ENCODE measurements around the gene SMYD4. TPM values are rescaled to one million over a fixed set of nuclear protein-coding genes. Genes with fewer than 3 reads are reported as not detected.

SMYD4 gene
- total and polyA plus RNA-seq, 2 donors (not counting 1 experiment from before 2014, with no cell fraction given), result 5.1 to 11.6 TPM

DNA sequence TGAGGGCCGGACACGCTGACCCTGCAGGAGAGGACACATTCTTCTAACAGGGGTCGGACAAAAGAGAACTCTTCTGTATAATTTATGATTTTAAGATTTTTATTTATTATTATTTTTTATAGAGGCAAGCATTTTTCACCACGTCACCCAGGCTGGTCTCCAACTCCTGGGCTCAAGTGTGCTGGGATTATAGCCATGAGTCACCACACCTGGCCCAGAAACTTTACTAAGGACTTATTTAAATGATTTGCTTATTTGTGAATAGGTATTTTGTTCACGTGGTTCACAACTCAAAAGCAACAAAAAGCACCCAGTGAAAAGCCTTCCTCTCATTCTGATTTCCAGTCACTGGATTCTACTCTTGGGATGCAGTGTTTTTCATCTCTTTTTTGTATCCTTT, 70.2 kb downstream of the SMYD4 start:
- no peak overlapping the region for H3K27ac ChIP-seq (ENCODE audit: insufficient read depth, low read length)
- H3K4me3 ChIP-seq (replicated peaks in 1 of 4; ENCODE audit: control extremely low read depth in 1 of 4, insufficient read depth in 1 of 4, low read depth in 3 of 4, low read length in 4 of 4), result no peak overlapping the region
- DNase-seq (ENCODE audit: low read depth in 2 of 2), result no peak
- no peaks in the 10 kb centered on the region for H4K20me1 ChIP-seq (ENCODE audit: control insufficient read depth, extremely low read depth, insufficient read depth, low read length)
- no peak overlapping the region for H3K9ac ChIP-seq (ENCODE audit: insufficient read depth, low read length)
- H3K79me2 ChIP-seq (ENCODE audit: control insufficient read depth, insufficient read depth, low read length), result no peaks in the 10 kb centered on the region
- no peaks in the 10 kb centered on the region for H3K27me3 ChIP-seq (ENCODE audit: control insufficient read depth, insufficient read depth, low read length)
- H3K4me1 ChIP-seq (ENCODE audit: control insufficient read depth, extremely low read depth, insufficient read depth, low read length), result peaks cover 17% of the 10 kb centered on the region
- H3K36me3 ChIP-seq (ENCODE audit: control insufficient read depth, insufficient read depth, low read length), result no peaks in the 10 kb centered on the region
- no peaks in the 10 kb centered on the region for H3K9me3 ChIP-seq (ENCODE audit: control insufficient read depth, insufficient read depth, low read depth, low read length)
- H2AFZ ChIP-seq (ENCODE audit: low read length), result no peak overlapping the region
- TF ChIP-seq, protein P1, sequence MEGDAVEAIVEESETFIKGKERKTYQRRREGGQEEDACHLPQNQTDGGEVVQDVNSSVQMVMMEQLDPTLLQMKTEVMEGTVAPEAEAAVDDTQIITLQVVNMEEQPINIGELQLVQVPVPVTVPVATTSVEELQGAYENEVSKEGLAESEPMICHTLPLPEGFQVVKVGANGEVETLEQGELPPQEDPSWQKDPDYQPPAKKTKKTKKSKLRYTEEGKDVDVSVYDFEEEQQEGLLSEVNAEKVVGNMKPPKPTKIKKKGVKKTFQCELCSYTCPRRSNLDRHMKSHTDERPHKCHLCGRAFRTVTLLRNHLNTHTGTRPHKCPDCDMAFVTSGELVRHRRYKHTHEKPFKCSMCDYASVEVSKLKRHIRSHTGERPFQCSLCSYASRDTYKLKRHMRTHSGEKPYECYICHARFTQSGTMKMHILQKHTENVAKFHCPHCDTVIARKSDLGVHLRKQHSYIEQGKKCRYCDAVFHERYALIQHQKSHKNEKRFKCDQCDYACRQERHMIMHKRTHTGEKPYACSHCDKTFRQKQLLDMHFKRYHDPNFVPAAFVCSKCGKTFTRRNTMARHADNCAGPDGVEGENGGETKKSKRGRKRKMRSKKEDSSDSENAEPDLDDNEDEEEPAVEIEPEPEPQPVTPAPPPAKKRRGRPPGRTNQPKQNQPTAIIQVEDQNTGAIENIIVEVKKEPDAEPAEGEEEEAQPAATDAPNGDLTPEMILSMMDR (conservative IDR thresholded peaks at IDR 0.05 in 1 of 2, IDR thresholded peaks at IDR 0.05 in 1 of 2; ENCODE audit: low read depth in 1 of 2, low read length in 2 of 2), result no peak
- TF ChIP-seq EZH2 (IDR thresholded peaks at IDR 0.05; ENCODE audit: low read length, missing control alignments), result no peak
- no peak overlapping the region for H3K4me2 ChIP-seq (ENCODE audit: extremely low read depth, insufficient read depth, low read length)

DNA sequence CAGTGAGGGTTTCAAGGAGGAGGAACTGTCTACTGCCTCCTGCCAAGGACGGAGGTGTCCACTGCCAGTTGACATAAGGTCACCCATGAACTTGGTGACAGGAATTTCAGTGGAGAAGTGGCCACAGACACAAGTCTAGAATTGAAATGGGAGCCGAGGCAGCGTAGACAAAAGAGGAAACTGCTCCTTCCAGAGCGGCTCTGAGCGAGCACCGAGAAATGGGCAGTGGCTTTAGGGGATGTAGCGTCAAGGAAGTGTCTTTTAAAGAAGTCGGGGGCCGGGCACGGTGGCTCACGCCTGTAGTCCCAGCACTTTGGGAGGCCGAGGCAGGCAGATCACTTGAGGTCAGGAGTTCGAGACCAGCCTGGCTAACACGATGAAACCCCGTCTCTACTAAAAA, 70.9 kb downstream of the SMYD4 start:
- no peaks in the 10 kb centered on the region for H3K9me3 ChIP-seq (ENCODE audit: control insufficient read depth, insufficient read depth, low read depth, low read length)
- TF ChIP-seq, protein P1 (conservative IDR thresholded peaks at IDR 0.05 in 1 of 2, IDR thresholded peaks at IDR 0.05 in 1 of 2; ENCODE audit: low read depth in 1 of 2, low read length in 2 of 2), result no peak
- H3K9ac ChIP-seq (ENCODE audit: insufficient read depth, low read length), result no peak overlapping the region
- H3K36me3 ChIP-seq (ENCODE audit: control insufficient read depth, insufficient read depth, low read length), result no peaks in the 10 kb centered on the region
- no peaks in the 10 kb centered on the region for H4K20me1 ChIP-seq (ENCODE audit: control insufficient read depth, extremely low read depth, insufficient read depth, low read length)
- no peak overlapping the region for H3K4me2 ChIP-seq (ENCODE audit: extremely low read depth, insufficient read depth, low read length)
- H2AFZ ChIP-seq (ENCODE audit: low read length), result no peak overlapping the region
- no peak overlapping the region for H3K4me3 ChIP-seq (replicated peaks in 1 of 4; ENCODE audit: control extremely low read depth in 1 of 4, insufficient read depth in 1 of 4, low read depth in 3 of 4, low read length in 4 of 4)
- H3K79me2 ChIP-seq (ENCODE audit: control insufficient read depth, insufficient read depth, low read length), result no peaks in the 10 kb centered on the region
- no peak overlapping the region for H3K27ac ChIP-seq (ENCODE audit: insufficient read depth, low read length)
- DNase-seq (ENCODE audit: low read depth in 2 of 2), result no peak
- H3K4me1 ChIP-seq (ENCODE audit: control insufficient read depth, extremely low read depth, insufficient read depth, low read length), result peaks cover 11% of the 10 kb centered on the region
- H3K27me3 ChIP-seq (ENCODE audit: control insufficient read depth, insufficient read depth, low read length), result no peaks in the 10 kb centered on the region

DNA sequence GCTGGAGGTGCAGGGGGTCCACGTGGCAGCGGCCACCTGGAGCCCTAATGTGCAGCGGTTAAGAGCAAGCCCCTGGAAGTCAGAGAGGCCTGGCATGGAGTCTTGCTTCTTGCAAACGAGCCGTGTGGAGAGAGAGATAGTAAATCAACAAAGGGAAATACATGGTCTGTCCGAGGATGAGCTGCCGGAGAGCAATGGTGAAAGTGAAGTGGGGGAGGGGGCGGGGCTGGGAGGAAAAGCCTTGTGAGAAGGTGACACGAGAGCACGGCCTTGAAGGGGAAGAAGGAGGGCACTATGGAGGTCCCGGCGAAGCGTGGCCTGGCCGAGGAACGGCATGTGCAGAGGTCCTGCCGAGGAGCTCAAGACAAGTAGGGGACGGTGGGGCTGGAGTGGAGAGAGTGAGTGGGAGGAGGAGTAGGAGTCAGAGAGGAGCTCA, 73.9 kb downstream of the SMYD4 start:
- Histone ChIP-seq H3K4me2 (ENCODE audit: extremely low read depth, insufficient read depth, low read length) (no peak overlapping the region), H3K9me3 (ENCODE audit: control insufficient read depth, insufficient read depth, low read depth, low read length) (no peaks in the 10 kb centered on the region), H3K4me3 (replicated peaks in 1 of 4; ENCODE audit: control extremely low read depth in 1 of 4, insufficient read depth in 1 of 4, low read depth in 3 of 4, low read length in 4 of 4) (no peak overlapping the region), H3K9ac (ENCODE audit: insufficient read depth, low read length) (no peak overlapping the region), H4K20me1 (ENCODE audit: control insufficient read depth, extremely low read depth, insufficient read depth, low read length) (no peaks in the 10 kb centered on the region), H3K27me3 (ENCODE audit: control insufficient read depth, insufficient read depth, low read length) (no peaks in the 10 kb centered on the region), H2AFZ (ENCODE audit: low read length) (no peak overlapping the region), H3K4me1 (ENCODE audit: control insufficient read depth, extremely low read depth, insufficient read depth, low read length) (no peaks in the 10 kb centered on the region), H3K27ac (ENCODE audit: insufficient read depth, low read length) (no peak overlapping the region), H3K36me3 (ENCODE audit: control insufficient read depth, insufficient read depth, low read length) (no peaks in the 10 kb centered on the region), H3K79me2 (ENCODE audit: control insufficient read depth, insufficient read depth, low read length) (no peaks in the 10 kb centered on the region)
- DNase-seq (ENCODE audit: low read depth in 2 of 2), result no peak
- TF ChIP-seq EZH2 (IDR thresholded peaks at IDR 0.05; ENCODE audit: low read length, missing control alignments), result no peak
- TF ChIP-seq, protein P1 (conservative IDR thresholded peaks at IDR 0.05 in 1 of 2, IDR thresholded peaks at IDR 0.05 in 1 of 2; ENCODE audit: low read depth in 1 of 2, low read length in 2 of 2), result no peak

All from fibroblast of lung (primary cell).